ENCODE results near the gene HSD17B1. TPM values are rescaled to one million over a fixed set of nuclear protein-coding genes. Genes with fewer than 3 reads are reported as not detected.
A peak's percentile ranks its signal among the peaks of the same experiment; 100 is the strongest.

The HSD17B1 gene
- total RNA-seq, 1 donor from 2014 or later, result 0.30 TPM

- peak; percentile 66 for DNase-seq (ENCODE audit: low read depth)
These were observed 14.3 kb downstream of the HSD17B1 start, which contains the start of gene MLX for GRCh38 chr17:42566883-42567573. MLX (plus strand) TSS chr17:42567100; CDS start chr17:42567125, 25 bp downstream.

GRCh38 chr17:42568341-42569111 is 15.8 kb downstream of the HSD17B1 start:
- DNase-seq (ENCODE audit: low read depth), result no peak

- no peak for DNase-seq (ENCODE audit: low read depth)
These were observed 18.9 kb downstream of the HSD17B1 start for GRCh38 chr17:42571435-42572225.

DNA sequence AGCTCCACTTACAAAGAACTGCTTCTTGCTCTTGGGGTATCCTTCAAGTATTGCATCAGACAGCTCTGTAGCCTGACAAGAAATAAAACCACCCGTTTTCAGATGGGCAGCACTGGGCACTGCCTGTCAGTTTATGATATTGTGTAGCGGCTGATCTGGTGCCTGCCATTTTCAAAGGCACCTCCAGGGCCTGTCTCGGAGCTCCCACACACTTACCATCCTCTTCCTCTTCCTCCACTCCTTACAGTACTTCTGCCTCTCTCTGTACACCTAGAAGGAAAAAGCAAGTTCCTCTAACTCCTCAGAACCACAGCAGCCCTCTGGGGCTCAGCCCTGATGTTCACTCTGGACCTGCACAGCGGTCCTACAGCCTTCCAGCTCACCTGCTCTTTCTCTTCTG is 20.4 kb downstream of the HSD17B1 start:
- DNase-seq (ENCODE audit: low read depth), result no peak

GRCh38 chr17:42574463-42574862 is 21.7 kb downstream of the HSD17B1 start:
- no peak for DNase-seq (ENCODE audit: low read depth)

- DNase-seq (ENCODE audit: low read depth), result no peak
These were observed 24.4 kb downstream of the HSD17B1 start for GRCh38 chr17:42577140-42577531.

- peak; percentile 85 for DNase-seq (ENCODE audit: low read depth)
These were observed 25.0 kb downstream of the HSD17B1 start, which contains the start of gene PSMC3IP for GRCh38 chr17:42577532-42578281. PSMC3IP (minus strand) TSS chr17:42577729; CDS start chr17:42577686, 43 bp downstream.

- DNase-seq (ENCODE audit: low read depth), result peak; percentile 58
These were observed 25.7 kb downstream of the HSD17B1 start for GRCh38 chr17:42578282-42578869.

GRCh38 chr17:42579794-42580551 is 27.2 kb downstream of the HSD17B1 start:
- no peak for DNase-seq (ENCODE audit: low read depth)

DNA sequence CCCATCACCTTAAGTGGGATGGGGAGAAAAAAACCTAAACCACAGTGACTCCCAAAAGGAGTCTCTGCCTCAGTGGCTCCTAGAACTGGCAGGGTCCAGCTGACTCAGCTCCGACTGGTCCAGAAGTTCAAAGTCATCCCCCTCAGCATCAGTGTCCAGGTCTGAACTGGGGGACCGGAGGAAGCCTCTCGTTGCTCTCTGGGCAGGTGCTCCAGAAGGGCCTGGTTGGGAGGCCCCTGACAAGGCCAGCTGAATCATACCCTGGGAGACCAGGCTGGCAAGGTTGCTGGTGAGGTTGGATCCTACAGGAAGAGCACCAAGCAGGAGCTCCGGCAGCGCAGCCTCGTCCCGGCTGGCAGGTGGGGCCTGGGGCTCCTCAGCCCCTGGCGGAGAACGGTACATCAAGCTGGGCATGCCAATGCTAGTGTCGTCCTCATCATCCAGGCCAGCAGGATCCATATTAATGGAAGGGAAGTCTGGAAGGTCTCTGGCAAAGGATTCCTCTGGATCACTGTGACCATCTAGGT is 29.1 kb downstream of the HSD17B1 start:
- DNase-seq (ENCODE audit: low read depth), result no peak

DNA sequence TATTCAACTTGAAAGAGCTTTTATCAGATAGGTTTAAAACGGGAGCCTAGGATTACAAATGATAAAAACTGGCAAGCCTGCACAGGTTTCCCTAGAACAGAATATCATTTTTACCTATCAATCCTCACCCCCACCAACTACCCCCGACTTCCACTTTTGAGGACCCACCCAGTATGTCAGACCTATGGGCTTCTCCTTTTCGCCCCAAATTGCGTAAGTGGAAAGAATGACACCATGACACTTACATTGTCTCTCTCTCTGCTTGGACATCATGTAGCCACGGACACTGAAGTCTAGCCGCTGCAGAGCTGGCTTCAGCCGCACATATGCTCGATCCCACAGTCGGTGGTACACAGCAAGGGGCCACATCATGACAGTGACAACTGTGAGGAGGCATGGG is 32.2 kb downstream of the HSD17B1 start:
- DNase-seq (ENCODE audit: low read depth), result no peak

DNA sequence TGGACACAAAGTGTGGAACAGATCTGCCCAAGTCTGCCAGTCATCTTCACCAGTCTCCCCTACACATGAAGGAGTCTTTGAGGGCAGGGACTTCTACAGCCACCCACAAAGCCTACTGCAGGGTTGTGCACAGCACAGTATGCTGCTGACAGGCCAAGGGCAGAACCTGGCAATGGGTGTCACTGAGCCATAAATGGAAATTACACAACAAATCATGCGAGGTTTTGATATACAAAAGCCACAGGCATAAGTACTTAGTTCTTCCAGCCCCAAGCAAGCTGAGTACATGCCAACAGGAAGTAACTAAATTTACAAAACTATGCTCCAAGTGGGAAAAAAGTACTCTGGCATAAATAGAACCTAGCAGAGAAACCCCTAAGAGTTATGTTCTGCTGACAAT is 32.6 kb downstream of the HSD17B1 start:
- DNase-seq (ENCODE audit: low read depth), result no peak

GRCh38 chr17:42586514-42587230 is 33.9 kb downstream of the HSD17B1 start:
- no peak for DNase-seq (ENCODE audit: low read depth)

DNA sequence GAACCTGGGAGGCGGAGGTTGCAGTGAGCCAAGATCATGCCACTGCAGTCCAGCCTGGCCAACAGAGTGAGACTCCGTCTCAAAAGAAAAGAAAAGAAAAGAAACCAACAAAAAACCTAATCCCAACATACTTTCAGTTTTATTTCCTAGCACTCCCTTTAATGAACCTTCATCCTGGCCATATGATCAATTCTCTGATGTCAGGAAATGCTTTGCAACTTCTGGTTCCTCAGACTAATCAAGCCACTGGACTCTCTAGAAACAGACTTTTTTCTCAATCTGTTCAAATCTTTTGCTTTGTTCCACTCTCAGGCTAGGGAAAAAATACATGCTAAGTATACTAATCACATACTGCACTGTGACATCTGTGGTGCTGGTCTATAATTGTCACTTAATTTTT is 38.2 kb downstream of the HSD17B1 start:
- DNase-seq (ENCODE audit: low read depth), result no peak

GRCh38 chr17:42591411-42591810 is 38.7 kb downstream of the HSD17B1 start:
- DNase-seq (ENCODE audit: low read depth), result no peak

DNA sequence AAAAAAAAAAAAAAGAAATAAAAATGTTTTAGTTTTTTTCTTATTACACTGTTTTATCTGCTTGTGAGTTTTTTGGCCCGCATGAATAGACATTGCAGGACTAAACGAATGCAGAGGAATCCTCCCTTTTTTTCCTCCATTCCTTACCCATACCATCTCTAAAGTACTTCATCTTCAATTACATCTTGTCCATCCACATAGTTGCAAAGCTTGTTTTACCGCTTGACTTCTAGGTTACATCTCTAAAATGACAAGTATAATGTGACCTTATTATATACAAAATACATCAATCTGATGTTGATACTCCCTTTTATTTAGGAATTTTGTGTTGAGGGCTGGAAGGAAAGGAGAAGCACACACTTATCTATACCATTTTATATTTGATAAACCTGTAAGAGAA is 43.7 kb downstream of the HSD17B1 start:
- DNase-seq (ENCODE audit: low read depth), result no peak

GRCh38 chr17:42598905-42599304 is 46.2 kb downstream of the HSD17B1 start:
- DNase-seq (ENCODE audit: low read depth), result no peak

DNA sequence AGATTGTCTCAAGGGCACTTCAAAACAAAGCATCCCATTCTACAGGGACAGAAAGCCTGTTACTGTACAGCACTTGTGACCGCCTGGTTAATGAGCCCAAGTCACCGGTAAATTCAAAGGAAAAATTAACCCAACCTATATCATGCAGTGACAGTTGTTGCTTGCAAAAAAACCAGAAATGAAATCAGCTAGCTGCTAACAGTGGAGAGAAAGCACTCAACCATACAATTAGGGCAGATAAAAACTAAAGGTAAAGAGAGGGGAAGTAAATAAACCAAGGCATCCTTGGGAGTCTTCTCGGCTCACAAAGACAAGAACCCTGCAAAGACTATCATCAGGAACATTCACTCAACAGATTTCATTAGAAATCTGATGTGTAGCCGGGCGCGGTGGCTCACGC is 50.6 kb downstream of the HSD17B1 start:
- no peak for DNase-seq (ENCODE audit: low read depth)
